DND-41 (cell line): Measurements from ENCODE around the gene MAD2L1BP.

Experiments used
- EZH2 ChIP-seq: IDR thresholded peaks from 3 replicates; pipeline ENCODE4 v1.6.1; 2012; ENCODE audit warnings: borderline replicate concordance, low read depth, mild to moderate bottlenecking, moderate library complexity, low read length, inconsistent platforms; ENCODE audit not compliant: severe bottlenecking
- TF ChIP-seq, protein P1 (sequence below): IDR thresholded peaks from 2 replicates; pipeline ENCODE4 v1.5.1; 2012; ENCODE audit warnings: borderline replicate concordance, low read length, moderate library complexity, mild to moderate bottlenecking; ENCODE audit not compliant: poor library complexity, severe bottlenecking; ENCODE audit errors: extremely low read depth

DNA sequence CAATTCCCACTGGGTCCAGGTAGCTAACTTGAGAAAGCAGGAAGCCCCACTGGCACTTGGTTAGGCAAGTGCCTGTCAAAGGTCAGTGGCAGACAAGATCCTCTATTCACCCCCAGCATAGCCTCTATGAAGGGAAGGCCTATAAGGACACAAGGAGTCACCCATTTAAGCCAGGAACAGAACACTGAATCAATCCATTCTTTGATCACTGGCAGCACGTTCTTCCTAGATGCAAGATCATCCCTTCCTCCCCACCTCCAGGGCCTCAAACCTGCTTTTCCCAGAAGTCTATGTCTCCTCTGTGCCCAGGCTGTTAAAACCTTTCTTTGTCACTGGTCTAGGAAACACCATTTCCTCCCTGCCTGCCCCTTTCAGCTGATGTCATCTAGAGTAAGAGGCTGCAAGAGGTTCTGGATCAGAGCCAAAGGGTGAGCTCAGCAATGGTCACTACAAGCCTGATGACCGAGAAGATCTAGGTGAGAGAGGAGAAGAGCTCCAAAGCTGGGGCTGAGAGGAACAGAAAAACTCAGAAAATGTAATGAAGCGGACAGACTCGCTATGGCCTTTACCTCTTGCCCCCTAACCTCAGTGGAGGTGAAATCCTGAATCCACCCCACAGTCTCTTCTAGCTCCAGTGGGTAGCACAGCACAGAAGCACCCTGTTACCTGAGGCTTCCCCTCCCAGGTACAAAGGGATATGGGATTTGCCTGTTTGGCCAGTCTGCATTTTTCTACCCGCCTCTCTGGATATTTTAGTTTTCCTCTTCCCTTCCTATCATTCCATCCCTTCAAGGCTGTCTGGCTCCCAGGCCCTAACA lies 8.4 kb upstream of the MAD2L1BP start:
- TF ChIP-seq, protein P1, sequence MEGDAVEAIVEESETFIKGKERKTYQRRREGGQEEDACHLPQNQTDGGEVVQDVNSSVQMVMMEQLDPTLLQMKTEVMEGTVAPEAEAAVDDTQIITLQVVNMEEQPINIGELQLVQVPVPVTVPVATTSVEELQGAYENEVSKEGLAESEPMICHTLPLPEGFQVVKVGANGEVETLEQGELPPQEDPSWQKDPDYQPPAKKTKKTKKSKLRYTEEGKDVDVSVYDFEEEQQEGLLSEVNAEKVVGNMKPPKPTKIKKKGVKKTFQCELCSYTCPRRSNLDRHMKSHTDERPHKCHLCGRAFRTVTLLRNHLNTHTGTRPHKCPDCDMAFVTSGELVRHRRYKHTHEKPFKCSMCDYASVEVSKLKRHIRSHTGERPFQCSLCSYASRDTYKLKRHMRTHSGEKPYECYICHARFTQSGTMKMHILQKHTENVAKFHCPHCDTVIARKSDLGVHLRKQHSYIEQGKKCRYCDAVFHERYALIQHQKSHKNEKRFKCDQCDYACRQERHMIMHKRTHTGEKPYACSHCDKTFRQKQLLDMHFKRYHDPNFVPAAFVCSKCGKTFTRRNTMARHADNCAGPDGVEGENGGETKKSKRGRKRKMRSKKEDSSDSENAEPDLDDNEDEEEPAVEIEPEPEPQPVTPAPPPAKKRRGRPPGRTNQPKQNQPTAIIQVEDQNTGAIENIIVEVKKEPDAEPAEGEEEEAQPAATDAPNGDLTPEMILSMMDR = no peak
- no peak for TF ChIP-seq EZH2
